Measurements from ENCODE around the gene PLPP1.
"Not testable (repeated sequence)": the region's sequence is repeated elsewhere in the genome, so short reads cannot be mapped to it uniquely, and the experiment has no call there.

Gene PLPP1

GRCh38 chr5:55505711-55506110 lies 29.1 kb downstream of the PLPP1 start:
- not testable (repeated sequence) for DNase-seq (ENCODE audit: low read depth in 1 of 2, low spot score in 1 of 2)

GRCh38 chr5:55503917-55504316 lies 30.8 kb downstream of the PLPP1 start:
- DNase-seq (ENCODE audit: low read depth in 1 of 2, low spot score in 1 of 2) = not testable (repeated sequence)

GRCh38 chr5:55502759-55503158 lies 32.0 kb downstream of the PLPP1 start:
- DNase-seq (ENCODE audit: low read depth in 1 of 2, low spot score in 1 of 2) = no peak

GRCh38 chr5:55498457-55498856 lies 36.3 kb downstream of the PLPP1 start:
- no peak for DNase-seq (ENCODE audit: low read depth in 1 of 2, low spot score in 1 of 2)

- no peak for DNase-seq (ENCODE audit: low read depth in 1 of 2, low spot score in 1 of 2)
Measured at GRCh38 chr5:55497712-55498111, 37.1 kb downstream of the PLPP1 start.

GRCh38 chr5:55495216-55495615 lies 39.5 kb downstream of the PLPP1 start:
- no peak for DNase-seq (ENCODE audit: low read depth in 1 of 2, low spot score in 1 of 2)

- DNase-seq (ENCODE audit: low read depth in 1 of 2, low spot score in 1 of 2) = no peak
Measured at GRCh38 chr5:55492449-55492848, 42.3 kb downstream of the PLPP1 start.

GRCh38 chr5:55485073-55485472 lies 49.7 kb downstream of the PLPP1 start:
- DNase-seq (ENCODE audit: low read depth in 1 of 2, low spot score in 1 of 2) = no peak

- no peak for DNase-seq (ENCODE audit: low read depth in 1 of 2, low spot score in 1 of 2)
Measured at GRCh38 chr5:55484531-55484930, 50.2 kb downstream of the PLPP1 start.

- no peak for DNase-seq (ENCODE audit: low read depth in 1 of 2, low spot score in 1 of 2)
Measured at GRCh38 chr5:55483885-55484284, 50.9 kb downstream of the PLPP1 start.

- DNase-seq (ENCODE audit: low read depth in 1 of 2, low spot score in 1 of 2) = no peak
Measured at GRCh38 chr5:55481293-55481855, 53.4 kb downstream of the PLPP1 start.

GRCh38 chr5:55480781-55481180 lies 54.0 kb downstream of the PLPP1 start:
- no peak for DNase-seq (ENCODE audit: low read depth in 1 of 2, low spot score in 1 of 2)

GRCh38 chr5:55472642-55473041 lies 62.1 kb downstream of the PLPP1 start:
- no peak for DNase-seq (ENCODE audit: low read depth in 1 of 2, low spot score in 1 of 2)

GRCh38 chr5:55471468-55471867 lies 63.3 kb downstream of the PLPP1 start:
- DNase-seq (ENCODE audit: low read depth in 1 of 2, low spot score in 1 of 2) = no peak

- no peak for DNase-seq (ENCODE audit: low read depth in 1 of 2, low spot score in 1 of 2)
Measured at GRCh38 chr5:55470282-55470681, 64.5 kb downstream of the PLPP1 start.

GRCh38 chr5:55469839-55470238 lies 64.9 kb downstream of the PLPP1 start:
- no peak for DNase-seq (ENCODE audit: low read depth in 1 of 2, low spot score in 1 of 2)

- DNase-seq (ENCODE audit: low read depth in 1 of 2, low spot score in 1 of 2) = no peak
Measured at GRCh38 chr5:55467862-55468551, 66.8 kb downstream of the PLPP1 start.

GRCh38 chr5:55463613-55464012 lies 71.2 kb downstream of the PLPP1 start:
- no peak for DNase-seq (ENCODE audit: low read depth in 1 of 2, low spot score in 1 of 2)

GRCh38 chr5:55459572-55459971 lies 75.2 kb downstream of the PLPP1 start:
- DNase-seq (ENCODE audit: low read depth in 1 of 2, low spot score in 1 of 2) = no peak

GRCh38 chr5:55456216-55456895 lies 78.4 kb downstream of the PLPP1 start:
- no peak for DNase-seq (ENCODE audit: low read depth in 1 of 2, low spot score in 1 of 2)

GRCh38 chr5:55454282-55454681 lies 80.5 kb downstream of the PLPP1 start:
- no peak for DNase-seq (ENCODE audit: low read depth in 1 of 2, low spot score in 1 of 2)

GRCh38 chr5:55453211-55453610 lies 81.6 kb downstream of the PLPP1 start:
- DNase-seq (ENCODE audit: low read depth in 1 of 2, low spot score in 1 of 2) = no peak

GRCh38 chr5:55451976-55452375 lies 82.8 kb downstream of the PLPP1 start:
- DNase-seq (ENCODE audit: low read depth in 1 of 2, low spot score in 1 of 2) = no peak
